ENCODE data around the gene HS6ST1. TPM values are rescaled to one million over a fixed set of nuclear protein-coding genes. Genes with fewer than 3 reads are reported as not detected.

The HS6ST1 gene
- total and polyA plus RNA-seq, 2 donors (not counting 1 experiment from before 2014, with no cell fraction given): 16.6 to 59.9 TPM

GRCh38 chr2:128299628-128300027, 19.0 kb downstream of the HS6ST1 start:
- Histone ChIP-seq H3K4me1 (ENCODE audit: control insufficient read depth, extremely low read depth, insufficient read depth, low read length) (peaks cover 22% of the 10 kb centered on the region), H3K4me2 (ENCODE audit: extremely low read depth, insufficient read depth, low read length) (no peak overlapping the region), H3K27ac (ENCODE audit: insufficient read depth, low read length) (no peak overlapping the region), H3K4me3 (replicated peaks in 1 of 4; ENCODE audit: control extremely low read depth in 1 of 4, insufficient read depth in 1 of 4, low read depth in 3 of 4, low read length in 4 of 4) (no peak overlapping the region), H3K79me2 (ENCODE audit: control insufficient read depth, insufficient read depth, low read length) (peaks cover 56% of the 10 kb centered on the region), H3K9ac (ENCODE audit: insufficient read depth, low read length) (no peak overlapping the region), H2AFZ (ENCODE audit: low read length) (no peak overlapping the region), H3K9me3 (ENCODE audit: control insufficient read depth, insufficient read depth, low read depth, low read length) (no peaks in the 10 kb centered on the region), H4K20me1 (ENCODE audit: control insufficient read depth, extremely low read depth, insufficient read depth, low read length) (no peaks in the 10 kb centered on the region), H3K36me3 (ENCODE audit: control insufficient read depth, insufficient read depth, low read length) (no peaks in the 10 kb centered on the region), H3K27me3 (ENCODE audit: control insufficient read depth, insufficient read depth, low read length) (no peaks in the 10 kb centered on the region)
- no peak for DNase-seq (ENCODE audit: low read depth in 2 of 2)
- TF ChIP-seq EZH2 (IDR thresholded peaks at IDR 0.05; ENCODE audit: low read length, missing control alignments) (no peak), CTCF (conservative IDR thresholded peaks at IDR 0.05 in 1 of 2, IDR thresholded peaks at IDR 0.05 in 1 of 2; ENCODE audit: low read depth in 1 of 2, low read length in 2 of 2) (no peak)

- no peak overlapping the region for H3K9ac ChIP-seq (ENCODE audit: insufficient read depth, low read length)
- TF ChIP-seq CTCF (conservative IDR thresholded peaks at IDR 0.05 in 1 of 2, IDR thresholded peaks at IDR 0.05 in 1 of 2; ENCODE audit: low read depth in 1 of 2, low read length in 2 of 2) (no peak), EZH2 (IDR thresholded peaks at IDR 0.05; ENCODE audit: low read length, missing control alignments) (no peak)
- no peaks in the 10 kb centered on the region for H3K9me3 ChIP-seq (ENCODE audit: control insufficient read depth, insufficient read depth, low read depth, low read length)
- peaks cover 19% of the 10 kb centered on the region for H3K4me1 ChIP-seq (ENCODE audit: control insufficient read depth, extremely low read depth, insufficient read depth, low read length)
- no peaks in the 10 kb centered on the region for H3K36me3 ChIP-seq (ENCODE audit: control insufficient read depth, insufficient read depth, low read length)
- no peak overlapping the region for H3K27ac ChIP-seq (ENCODE audit: insufficient read depth, low read length)
- no peak overlapping the region for H2AFZ ChIP-seq (ENCODE audit: low read length)
- peaks cover 51% of the 10 kb centered on the region for H3K79me2 ChIP-seq (ENCODE audit: control insufficient read depth, insufficient read depth, low read length)
- no peak overlapping the region for H3K4me3 ChIP-seq (replicated peaks in 1 of 4; ENCODE audit: control extremely low read depth in 1 of 4, insufficient read depth in 1 of 4, low read depth in 3 of 4, low read length in 4 of 4)
- H3K27me3 ChIP-seq (ENCODE audit: control insufficient read depth, insufficient read depth, low read length): no peaks in the 10 kb centered on the region
- H4K20me1 ChIP-seq (ENCODE audit: control insufficient read depth, extremely low read depth, insufficient read depth, low read length): no peaks in the 10 kb centered on the region
- no peak for DNase-seq (ENCODE audit: low read depth in 2 of 2)
- no peak overlapping the region for H3K4me2 ChIP-seq (ENCODE audit: extremely low read depth, insufficient read depth, low read length)
Measured at GRCh38 chr2:128298846-128299507, 19.7 kb downstream of the HS6ST1 start.

GRCh38 chr2:128298286-128298685, 20.4 kb downstream of the HS6ST1 start:
- Histone ChIP-seq H3K79me2 (ENCODE audit: control insufficient read depth, insufficient read depth, low read length) (peaks cover 50% of the 10 kb centered on the region), H3K4me2 (ENCODE audit: extremely low read depth, insufficient read depth, low read length) (no peak overlapping the region), H4K20me1 (ENCODE audit: control insufficient read depth, extremely low read depth, insufficient read depth, low read length) (no peaks in the 10 kb centered on the region), H3K9ac (ENCODE audit: insufficient read depth, low read length) (no peak overlapping the region), H3K27me3 (ENCODE audit: control insufficient read depth, insufficient read depth, low read length) (no peaks in the 10 kb centered on the region), H3K4me1 (ENCODE audit: control insufficient read depth, extremely low read depth, insufficient read depth, low read length) (peaks cover 19% of the 10 kb centered on the region), H3K27ac (ENCODE audit: insufficient read depth, low read length) (no peak overlapping the region), H3K9me3 (ENCODE audit: control insufficient read depth, insufficient read depth, low read depth, low read length) (no peaks in the 10 kb centered on the region), H3K36me3 (ENCODE audit: control insufficient read depth, insufficient read depth, low read length) (no peaks in the 10 kb centered on the region), H3K4me3 (replicated peaks in 1 of 4; ENCODE audit: control extremely low read depth in 1 of 4, insufficient read depth in 1 of 4, low read depth in 3 of 4, low read length in 4 of 4) (no peak overlapping the region), H2AFZ (ENCODE audit: low read length) (no peak overlapping the region)
- DNase-seq (ENCODE audit: low read depth in 2 of 2): no peak
- no peak for TF ChIP-seq EZH2 (IDR thresholded peaks at IDR 0.05; ENCODE audit: low read length, missing control alignments)
- TF ChIP-seq CTCF (conservative IDR thresholded peaks at IDR 0.05 in 1 of 2, IDR thresholded peaks at IDR 0.05 in 1 of 2; ENCODE audit: low read depth in 1 of 2, low read length in 2 of 2): no peak
